HL-60 (cell line): ENCODE data around the gene RAP1GAP.

Source experiments
- SPI1 ChIP-seq: IDR thresholded peaks from 2 replicates; pipeline ENCODE4 v1.6.1; 2012; ENCODE audit warnings: low read depth, mild to moderate bottlenecking, borderline replicate concordance
- TF ChIP-seq, protein P1 (sequence below): IDR thresholded peaks from one replicate; pipeline ENCODE4 v1.5.1; 2011; ENCODE audit warnings: low read length, control low read depth, inconsistent platforms; ENCODE audit not compliant: insufficient read depth

DNA sequence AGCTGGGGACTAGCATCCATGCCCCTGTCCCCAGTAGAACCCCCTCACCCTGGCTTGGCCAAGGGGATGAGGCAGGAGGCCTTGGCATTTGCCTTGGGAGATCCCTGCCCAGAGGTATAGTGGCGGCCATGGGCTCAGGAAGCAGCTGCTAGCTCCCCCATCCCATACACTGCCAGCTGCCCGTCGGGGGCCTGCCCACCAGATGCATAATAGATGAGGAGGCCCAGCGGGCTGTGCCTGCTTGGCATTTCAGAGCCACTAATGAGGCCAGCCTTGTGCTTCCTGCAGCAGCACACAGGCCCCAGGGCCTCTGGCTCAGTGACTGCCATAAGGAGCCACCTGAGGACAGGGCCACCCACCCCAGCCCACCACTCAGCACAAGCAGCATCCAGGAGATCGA is 23.6 kb downstream of the RAP1GAP start:
- TF ChIP-seq, protein P1, sequence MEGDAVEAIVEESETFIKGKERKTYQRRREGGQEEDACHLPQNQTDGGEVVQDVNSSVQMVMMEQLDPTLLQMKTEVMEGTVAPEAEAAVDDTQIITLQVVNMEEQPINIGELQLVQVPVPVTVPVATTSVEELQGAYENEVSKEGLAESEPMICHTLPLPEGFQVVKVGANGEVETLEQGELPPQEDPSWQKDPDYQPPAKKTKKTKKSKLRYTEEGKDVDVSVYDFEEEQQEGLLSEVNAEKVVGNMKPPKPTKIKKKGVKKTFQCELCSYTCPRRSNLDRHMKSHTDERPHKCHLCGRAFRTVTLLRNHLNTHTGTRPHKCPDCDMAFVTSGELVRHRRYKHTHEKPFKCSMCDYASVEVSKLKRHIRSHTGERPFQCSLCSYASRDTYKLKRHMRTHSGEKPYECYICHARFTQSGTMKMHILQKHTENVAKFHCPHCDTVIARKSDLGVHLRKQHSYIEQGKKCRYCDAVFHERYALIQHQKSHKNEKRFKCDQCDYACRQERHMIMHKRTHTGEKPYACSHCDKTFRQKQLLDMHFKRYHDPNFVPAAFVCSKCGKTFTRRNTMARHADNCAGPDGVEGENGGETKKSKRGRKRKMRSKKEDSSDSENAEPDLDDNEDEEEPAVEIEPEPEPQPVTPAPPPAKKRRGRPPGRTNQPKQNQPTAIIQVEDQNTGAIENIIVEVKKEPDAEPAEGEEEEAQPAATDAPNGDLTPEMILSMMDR: no peak
- no peak for TF ChIP-seq SPI1
